ENCODE results near the gene OAF.
"Not testable (repeated sequence)": the region's sequence is repeated elsewhere in the genome, so short reads cannot be mapped to it uniquely, and the experiment has no call there.

The OAF gene

GRCh38 chr11:120248551-120249278 is 37.9 kb downstream of the OAF start:
- no peak for TF ChIP-seq CTCF (IDR thresholded peaks at IDR 0.05)
- H3K27me3 ChIP-seq (ENCODE audit: control insufficient read depth, insufficient read depth, low read length), result no peaks in the 10 kb centered on the region

GRCh38 chr11:120249279-120250262 is 38.7 kb downstream of the OAF start:
- Histone ChIP-seq H3K36me3 (ENCODE audit: control insufficient read depth, insufficient read depth, low read length) (no peaks in the 10 kb centered on the region), H3K4me1 (peaks cover 8% of the 10 kb centered on the region), H2AFZ (no peak overlapping the region), H3K9ac (no peak overlapping the region), H3K4me3 (ENCODE audit: low read depth, low read length) (no peak overlapping the region), H3K79me2 (no peaks in the 10 kb centered on the region), H3K4me2 (ENCODE audit: low read length) (no peak overlapping the region), H3K27ac (no peak overlapping the region), H3K9me3 (ENCODE audit: control insufficient read depth, low read length) (no peaks in the 10 kb centered on the region), H3K27me3 (ENCODE audit: control insufficient read depth, insufficient read depth, low read length) (no peaks in the 10 kb centered on the region)
- no peak for TF ChIP-seq CTCF (IDR thresholded peaks at IDR 0.05)

More at GRCh38 chr11:120248551-120249278, 37.9 kb downstream of the OAF start:
- Histone ChIP-seq H3K27ac (no peak overlapping the region), H3K79me2 (no peaks in the 10 kb centered on the region), H3K9me3 (ENCODE audit: control insufficient read depth, low read length) (no peaks in the 10 kb centered on the region), H3K4me2 (ENCODE audit: low read length) (no peak overlapping the region), H3K4me1 (peaks cover 17% of the 10 kb centered on the region), H3K4me3 (ENCODE audit: low read depth, low read length) (no peak overlapping the region), H3K9ac (no peak overlapping the region), H3K36me3 (ENCODE audit: control insufficient read depth, insufficient read depth, low read length) (no peaks in the 10 kb centered on the region), H2AFZ (no peak overlapping the region)

- not testable (repeated sequence) for H3K9me3 ChIP-seq (ENCODE audit: control insufficient read depth, low read length); H3K27ac ChIP-seq; H3K4me3 ChIP-seq (ENCODE audit: low read depth, low read length); H3K79me2 ChIP-seq; H3K9ac ChIP-seq; H3K27me3 ChIP-seq (ENCODE audit: control insufficient read depth, insufficient read depth, low read length); H3K4me2 ChIP-seq (ENCODE audit: low read length); H2AFZ ChIP-seq; H3K36me3 ChIP-seq (ENCODE audit: control insufficient read depth, insufficient read depth, low read length)
- peaks cover 15% of the 10 kb centered on the region for H3K4me1 ChIP-seq
Observed at GRCh38 chr11:120253377-120253776, 42.5 kb downstream of the OAF start.

- H3K27ac ChIP-seq, result no peak overlapping the region
- H3K79me2 ChIP-seq, result peaks cover 7% of the 10 kb centered on the region
- H3K27me3 ChIP-seq (ENCODE audit: control insufficient read depth, insufficient read depth, low read length), result no peaks in the 10 kb centered on the region
- H3K4me1 ChIP-seq, result peaks cover 18% of the 10 kb centered on the region
- TF ChIP-seq CTCF (IDR thresholded peaks at IDR 0.05), result no peak
- H3K9ac ChIP-seq, result no peak overlapping the region
- H3K4me3 ChIP-seq (ENCODE audit: low read depth, low read length), result no peak overlapping the region
- H2AFZ ChIP-seq, result no peak overlapping the region
- H3K4me2 ChIP-seq (ENCODE audit: low read length), result no peak overlapping the region
- H3K36me3 ChIP-seq (ENCODE audit: control insufficient read depth, insufficient read depth, low read length), result no peaks in the 10 kb centered on the region
- H3K9me3 ChIP-seq (ENCODE audit: control insufficient read depth, low read length), result no peaks in the 10 kb centered on the region
Observed at GRCh38 chr11:120254788-120255518, 44.1 kb downstream of the OAF start.

GRCh38 chr11:120255519-120255866 is 44.7 kb downstream of the OAF start:
- Histone ChIP-seq H3K4me1 (peaks cover 18% of the 10 kb centered on the region), H3K27me3 (ENCODE audit: control insufficient read depth, insufficient read depth, low read length) (no peaks in the 10 kb centered on the region), H3K9me3 (ENCODE audit: control insufficient read depth, low read length) (no peaks in the 10 kb centered on the region), H2AFZ (no peak overlapping the region), H3K9ac (no peak overlapping the region), H3K4me2 (ENCODE audit: low read length) (no peak overlapping the region), H3K27ac (no peak overlapping the region), H3K4me3 (ENCODE audit: low read depth, low read length) (no peak overlapping the region), H3K79me2 (peaks cover 7% of the 10 kb centered on the region), H3K36me3 (ENCODE audit: control insufficient read depth, insufficient read depth, low read length) (no peaks in the 10 kb centered on the region)
- TF ChIP-seq CTCF (IDR thresholded peaks at IDR 0.05), result no peak

Data from parathyroid adenoma (tissue), 2 donors.